GM12801 (cell line): ENCODE measurements around the gene CRMP1.

ENCODE experiments used
- CTCF ChIP-seq: IDR thresholded peaks from one replicate; pipeline ENCODE4 v1.5.1; 2011; ENCODE audit warnings: control low read depth; ENCODE audit not compliant: insufficient read length; ENCODE audit errors: extremely low read depth

Gene CRMP1

GRCh38 chr4:5823542-5824211 lies 69.2 kb downstream of the CRMP1 start:
- TF ChIP-seq CTCF = no peak

GRCh38 chr4:5822619-5823018 lies 70.3 kb downstream of the CRMP1 start:
- TF ChIP-seq CTCF = no peak

- TF ChIP-seq CTCF = no peak
Measured at GRCh38 chr4:5821665-5822358, 71.1 kb downstream of the CRMP1 start.

- no peak for TF ChIP-seq CTCF
Measured at GRCh38 chr4:5816851-5817375, 76.0 kb downstream of the CRMP1 start.

GRCh38 chr4:5816101-5816500 lies 76.8 kb downstream of the CRMP1 start:
- TF ChIP-seq CTCF = no peak

GRCh38 chr4:5815641-5816040 lies 77.2 kb downstream of the CRMP1 start:
- TF ChIP-seq CTCF = no peak

- no peak for TF ChIP-seq CTCF
Measured at GRCh38 chr4:5814421-5814820, 78.5 kb downstream of the CRMP1 start.
